Neural cell (in vitro differentiated cells): ENCODE measurements around the gene APOD. TPM values are rescaled to one million over a fixed set of nuclear protein-coding genes. Genes with fewer than 3 reads are reported as not detected.

Experiments
- H2AFZ ChIP-seq: fragments of 200-600, 300-800 bp; sonication (generic), shearing (Covaris generic); 2 replicates; pipeline ENCODE4 v1.6.0; 2014; ENCODE audit warnings: low read depth, mild to moderate bottlenecking, antibody characterized with exemption, low read length, moderate library complexity
- H3F3A ChIP-seq: fragments of 200-600 bp; shearing (Covaris generic); 2 replicates; pipeline ENCODE4 v1.6.1; 2016; ENCODE audit warnings: mild to moderate bottlenecking, moderate library complexity, mixed read lengths, antibody characterized with exemption, low read length; ENCODE audit not compliant: insufficient read depth, poor library complexity, severe bottlenecking
- H3K27ac ChIP-seq: fragments of 200-600, 300-800 bp; sonication (generic), shearing (Covaris generic); 2 replicates; pipeline ENCODE4 v1.5.1; 2014; ENCODE audit warnings: mild to moderate bottlenecking, low read length, moderate library complexity
- H3K27me3 ChIP-seq: fragments of 300-800, 200-600 bp; sonication (generic), shearing (Covaris generic); 2 replicates; pipeline ENCODE4 v1.6.0; 2014; ENCODE audit warnings: mild to moderate bottlenecking, low read depth, low read length, moderate library complexity; ENCODE audit not compliant: insufficient read depth
- H3K36me3 ChIP-seq: fragments of 300-800, 200-600 bp; sonication (generic), shearing (Covaris generic); 2 replicates; pipeline ENCODE4 v1.5.1; 2014; ENCODE audit warnings: mild to moderate bottlenecking, antibody characterized with exemption, low read length, moderate library complexity; ENCODE audit not compliant: insufficient read depth
- H3K4me2 ChIP-seq: fragments of 300-800, 200-600 bp; sonication (generic), shearing (Covaris generic); 2 replicates; pipeline ENCODE4 v1.6.0; 2014; ENCODE audit warnings: mild to moderate bottlenecking, low read length
- H3K4me3 ChIP-seq: fragments of 300-800, 200-600 bp; sonication (generic), shearing (Covaris generic); 2 replicates; pipeline ENCODE4 v1.5.1; 2014; ENCODE audit warnings: mild to moderate bottlenecking, low read length, moderate library complexity
- H3K79me2 ChIP-seq: fragments of 200-600 bp; shearing (Covaris generic); replicated peaks from 2 replicates; pipeline ENCODE4 v1.6.0; 2014; ENCODE audit warnings: mild to moderate bottlenecking, low read length, moderate library complexity; ENCODE audit not compliant: insufficient read depth
- H3K9ac ChIP-seq: fragments of 300-800, 200-600 bp; sonication (generic), shearing (Covaris generic); 2 replicates; pipeline ENCODE4 v1.6.1; 2016; ENCODE audit warnings: mild to moderate bottlenecking, low read length, mixed read lengths
- H3K9me2 ChIP-seq: fragments of 200-600 bp; shearing (Covaris generic); 2 replicates; pipeline ENCODE4 v1.6.1; 2016; ENCODE audit warnings: mild to moderate bottlenecking, low read length, mixed read lengths; ENCODE audit not compliant: insufficient read depth
- H3K9me3 ChIP-seq: fragments of 200-600, 300-800 bp; sonication (generic), shearing (Covaris generic); 2 replicates; pipeline ENCODE4 v1.6.1; 2016; ENCODE audit warnings: mild to moderate bottlenecking, mixed run types, low read length, moderate library complexity, mixed read lengths
- H4K20me1 ChIP-seq: fragments of 200-600 bp; shearing (Covaris generic); 2 replicates; pipeline ENCODE4 v1.6.1; 2016; ENCODE audit warnings: mild to moderate bottlenecking, mixed run types; ENCODE audit not compliant: insufficient read depth
- EP300 ChIP-seq: fragments of 450-650 bp; conservative IDR thresholded peaks from 2 replicates; pipeline ENCODE4 v1.6.1; 2014; ENCODE audit warnings: antibody characterized with exemption, mild to moderate bottlenecking, moderate library complexity; ENCODE audit not compliant: poor library complexity, severe bottlenecking
- EZH2 ChIP-seq: fragments of 200-600, 300-800 bp; shearing (Covaris generic), sonication (generic); IDR thresholded peaks from 2 replicates; pipeline ENCODE4 v1.6.1; 2014; ENCODE audit warnings: antibody characterized with exemption, low read length, borderline replicate concordance, mild to moderate bottlenecking; ENCODE audit not compliant: insufficient read depth, poor library complexity, severe bottlenecking
- MXI1 ChIP-seq: fragments of 450-650 bp; conservative IDR thresholded peaks from 2 replicates; pipeline ENCODE4 v1.6.1; 2014; ENCODE audit warnings: antibody characterized with exemption, mild to moderate bottlenecking; ENCODE audit not compliant: poor library complexity, severe bottlenecking
- POLR2AphosphoS5 ChIP-seq: IDR thresholded peaks from 2 replicates; pipeline ENCODE4 v1.6.1; 2012
- RAD21 ChIP-seq: fragments of 450-650 bp; conservative IDR thresholded peaks from 2 replicates; pipeline ENCODE4 v1.6.1; 2014; ENCODE audit warnings: antibody characterized with exemption, mild to moderate bottlenecking, moderate library complexity
- SMC3 ChIP-seq: fragments of 450-650 bp; conservative IDR thresholded peaks from 2 replicates; pipeline ENCODE4 v1.6.1; 2014; ENCODE audit warnings: antibody characterized with exemption, mild to moderate bottlenecking, moderate library complexity; ENCODE audit not compliant: poor library complexity
- TAF1 ChIP-seq: IDR thresholded peaks from 2 replicates; pipeline ENCODE4 v1.6.1; 2012; ENCODE audit warnings: low read depth
- polyA plus RNA-seq: library from polyadenylated mRNA; depleted of rRNA; stranded (reverse); fragments of >200 nt; gene quantifications from 2 replicates; pipeline ENCODE4 v1.2.3, GENCODE V29; 2014
- TF ChIP-seq, protein P1 (sequence below): fragments of 450-650 bp; IDR thresholded peaks from 2 replicates; pipeline ENCODE4 v1.5.1; 2014; ENCODE audit warnings: antibody characterized with exemption, mild to moderate bottlenecking, moderate library complexity; ENCODE audit not compliant: poor library complexity, severe bottlenecking
- TF ChIP-seq, protein P2 (sequence below): IDR thresholded peaks from 2 replicates; pipeline ENCODE4 v1.6.1; 2012; ENCODE audit warnings: borderline replicate concordance

The APOD gene
- polyA plus RNA-seq, 1 donor from 2014 or later = not detected

- Histone ChIP-seq H3K36me3 (no peaks in the 10 kb centered on the region), H3K27ac (no peak overlapping the region), H3K9me2 (no peaks in the 10 kb centered on the region), H3K27me3 (no peaks in the 10 kb centered on the region), H4K20me1 (no peaks in the 10 kb centered on the region), H3K9ac (no peak overlapping the region), H3F3A (no peaks in the 10 kb centered on the region), H3K4me3 (no peak overlapping the region), H2AFZ (no peak overlapping the region), H3K79me2 (no peaks in the 10 kb centered on the region), H3K9me3 (no peaks in the 10 kb centered on the region), H3K4me2 (no peak overlapping the region)
- TF ChIP-seq, protein P1, sequence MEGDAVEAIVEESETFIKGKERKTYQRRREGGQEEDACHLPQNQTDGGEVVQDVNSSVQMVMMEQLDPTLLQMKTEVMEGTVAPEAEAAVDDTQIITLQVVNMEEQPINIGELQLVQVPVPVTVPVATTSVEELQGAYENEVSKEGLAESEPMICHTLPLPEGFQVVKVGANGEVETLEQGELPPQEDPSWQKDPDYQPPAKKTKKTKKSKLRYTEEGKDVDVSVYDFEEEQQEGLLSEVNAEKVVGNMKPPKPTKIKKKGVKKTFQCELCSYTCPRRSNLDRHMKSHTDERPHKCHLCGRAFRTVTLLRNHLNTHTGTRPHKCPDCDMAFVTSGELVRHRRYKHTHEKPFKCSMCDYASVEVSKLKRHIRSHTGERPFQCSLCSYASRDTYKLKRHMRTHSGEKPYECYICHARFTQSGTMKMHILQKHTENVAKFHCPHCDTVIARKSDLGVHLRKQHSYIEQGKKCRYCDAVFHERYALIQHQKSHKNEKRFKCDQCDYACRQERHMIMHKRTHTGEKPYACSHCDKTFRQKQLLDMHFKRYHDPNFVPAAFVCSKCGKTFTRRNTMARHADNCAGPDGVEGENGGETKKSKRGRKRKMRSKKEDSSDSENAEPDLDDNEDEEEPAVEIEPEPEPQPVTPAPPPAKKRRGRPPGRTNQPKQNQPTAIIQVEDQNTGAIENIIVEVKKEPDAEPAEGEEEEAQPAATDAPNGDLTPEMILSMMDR = no peak
- TF ChIP-seq SMC3 (no peak), MXI1 (no peak), EP300 (no peak), POLR2AphosphoS5 (no peak), TAF1 (no peak), EZH2 (no peak), RAD21 (no peak)
- TF ChIP-seq, protein P2, sequence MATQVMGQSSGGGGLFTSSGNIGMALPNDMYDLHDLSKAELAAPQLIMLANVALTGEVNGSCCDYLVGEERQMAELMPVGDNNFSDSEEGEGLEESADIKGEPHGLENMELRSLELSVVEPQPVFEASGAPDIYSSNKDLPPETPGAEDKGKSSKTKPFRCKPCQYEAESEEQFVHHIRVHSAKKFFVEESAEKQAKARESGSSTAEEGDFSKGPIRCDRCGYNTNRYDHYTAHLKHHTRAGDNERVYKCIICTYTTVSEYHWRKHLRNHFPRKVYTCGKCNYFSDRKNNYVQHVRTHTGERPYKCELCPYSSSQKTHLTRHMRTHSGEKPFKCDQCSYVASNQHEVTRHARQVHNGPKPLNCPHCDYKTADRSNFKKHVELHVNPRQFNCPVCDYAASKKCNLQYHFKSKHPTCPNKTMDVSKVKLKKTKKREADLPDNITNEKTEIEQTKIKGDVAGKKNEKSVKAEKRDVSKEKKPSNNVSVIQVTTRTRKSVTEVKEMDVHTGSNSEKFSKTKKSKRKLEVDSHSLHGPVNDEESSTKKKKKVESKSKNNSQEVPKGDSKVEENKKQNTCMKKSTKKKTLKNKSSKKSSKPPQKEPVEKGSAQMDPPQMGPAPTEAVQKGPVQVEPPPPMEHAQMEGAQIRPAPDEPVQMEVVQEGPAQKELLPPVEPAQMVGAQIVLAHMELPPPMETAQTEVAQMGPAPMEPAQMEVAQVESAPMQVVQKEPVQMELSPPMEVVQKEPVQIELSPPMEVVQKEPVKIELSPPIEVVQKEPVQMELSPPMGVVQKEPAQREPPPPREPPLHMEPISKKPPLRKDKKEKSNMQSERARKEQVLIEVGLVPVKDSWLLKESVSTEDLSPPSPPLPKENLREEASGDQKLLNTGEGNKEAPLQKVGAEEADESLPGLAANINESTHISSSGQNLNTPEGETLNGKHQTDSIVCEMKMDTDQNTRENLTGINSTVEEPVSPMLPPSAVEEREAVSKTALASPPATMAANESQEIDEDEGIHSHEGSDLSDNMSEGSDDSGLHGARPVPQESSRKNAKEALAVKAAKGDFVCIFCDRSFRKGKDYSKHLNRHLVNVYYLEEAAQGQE = no peak
Measured at GRCh38 chr3:195554458-195554857, 29.3 kb downstream of the APOD start.

- H3K27ac ChIP-seq = no peak overlapping the region
- no peaks in the 10 kb centered on the region for H3K9me2 ChIP-seq
- H3K9ac ChIP-seq = no peak overlapping the region
- H3K79me2 ChIP-seq = no peaks in the 10 kb centered on the region
- TF ChIP-seq, protein P1 = no peak
- no peak for TF ChIP-seq RAD21
- TF ChIP-seq, protein P2 = no peak
- TF ChIP-seq SMC3 = no peak
- no peak for TF ChIP-seq EZH2
- no peak for TF ChIP-seq EP300
- no peak for TF ChIP-seq POLR2AphosphoS5
- TF ChIP-seq TAF1 = no peak
- TF ChIP-seq MXI1 = no peak
- no peaks in the 10 kb centered on the region for H3K36me3 ChIP-seq
- no peaks in the 10 kb centered on the region for H3F3A ChIP-seq
- no peaks in the 10 kb centered on the region for H3K9me3 ChIP-seq
- H3K4me2 ChIP-seq = no peak overlapping the region
- no peak overlapping the region for H2AFZ ChIP-seq
- no peak overlapping the region for H3K4me3 ChIP-seq
- no peaks in the 10 kb centered on the region for H4K20me1 ChIP-seq
- H3K27me3 ChIP-seq = no peaks in the 10 kb centered on the region
Measured at GRCh38 chr3:195553268-195553667, 30.5 kb downstream of the APOD start.
